Midbrain (tissue), 1 donor: Measurements from ENCODE around the gene SMARCA2.

Source experiments
- DNase-seq: peaks from one replicate; lab custom pipeline; 2025; lab: John Stamatoyannopoulos, UW

Gene SMARCA2

DNA sequence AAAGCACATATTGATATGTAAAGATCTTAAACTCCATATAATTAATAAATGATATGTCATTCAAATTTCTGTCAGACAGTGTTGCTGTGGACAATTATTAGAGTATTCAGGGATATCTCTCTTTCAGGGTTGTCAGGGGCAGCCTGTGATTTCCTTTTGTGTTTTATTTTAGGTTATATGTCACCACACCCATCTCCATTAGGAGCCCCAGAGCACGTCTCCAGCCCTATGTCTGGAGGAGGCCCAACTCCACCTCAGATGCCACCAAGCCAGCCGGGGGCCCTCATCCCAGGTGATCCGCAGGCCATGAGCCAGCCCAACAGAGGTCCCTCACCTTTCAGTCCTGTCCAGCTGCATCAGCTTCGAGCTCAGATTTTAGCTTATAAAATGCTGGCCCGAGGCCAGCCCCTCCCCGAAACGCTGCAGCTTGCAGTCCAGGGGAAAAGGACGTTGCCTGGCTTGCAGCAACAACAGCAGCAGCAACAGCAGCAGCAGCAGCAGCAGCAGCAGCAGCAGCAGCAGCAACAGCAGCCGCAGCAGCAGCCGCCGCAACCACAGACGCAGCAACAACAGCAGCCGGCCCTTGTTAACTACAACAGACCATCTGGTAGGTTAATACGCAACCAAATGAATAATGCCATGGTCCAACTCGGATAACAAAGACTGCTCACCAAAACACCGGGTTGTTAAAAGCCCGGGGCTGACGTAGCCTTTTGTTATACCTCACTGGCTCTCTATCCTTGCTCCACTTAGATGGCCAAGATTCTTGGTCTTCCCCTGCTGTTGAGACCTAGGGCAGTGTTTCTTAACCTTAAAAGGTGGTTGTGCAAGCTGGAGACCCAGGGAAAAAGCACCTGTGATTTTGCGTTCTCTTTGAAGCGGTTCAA, 24.4 kb downstream of the SMARCA2 start:
- DNase-seq: no peak

DNA sequence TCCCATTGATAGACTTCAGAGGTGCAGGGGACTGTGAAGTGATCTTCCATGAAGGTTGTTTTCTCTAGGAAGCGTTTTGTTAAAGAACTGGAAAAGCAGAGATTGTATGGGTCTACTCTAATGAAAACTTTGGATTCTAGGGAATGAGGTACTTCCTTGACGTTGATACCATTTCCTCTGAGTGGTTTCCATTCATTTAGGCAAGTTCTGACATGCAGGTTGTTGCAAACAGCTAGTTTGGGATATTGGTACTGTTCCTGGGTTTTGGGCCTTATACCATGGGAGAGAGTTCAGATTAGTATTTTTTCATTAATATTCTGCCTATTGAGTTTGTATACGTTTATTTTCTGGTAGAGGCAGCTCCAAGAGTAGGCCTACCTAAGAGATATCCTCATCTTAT, 25.7 kb downstream of the SMARCA2 start:
- DNase-seq: no peak

DNA sequence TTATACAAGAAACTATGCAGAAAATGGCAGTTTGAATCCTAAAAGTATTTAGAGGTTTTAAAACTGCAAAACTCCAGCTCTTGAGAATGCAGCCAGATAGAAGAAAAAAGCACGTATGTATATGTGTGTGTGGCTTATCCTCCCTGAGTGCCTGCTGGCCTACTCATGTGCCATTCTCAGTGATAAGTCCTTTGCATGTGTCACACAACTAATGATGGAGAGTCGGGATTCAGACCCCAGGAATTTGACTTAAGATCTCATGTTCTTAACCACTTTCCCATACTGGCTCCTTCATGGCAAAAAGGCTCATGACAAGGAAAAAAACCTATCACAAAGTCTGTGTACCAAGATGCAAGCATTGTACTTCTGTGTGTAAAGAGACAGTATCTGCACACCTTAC, 26.6 kb downstream of the SMARCA2 start:
- DNase-seq: no peak

DNA sequence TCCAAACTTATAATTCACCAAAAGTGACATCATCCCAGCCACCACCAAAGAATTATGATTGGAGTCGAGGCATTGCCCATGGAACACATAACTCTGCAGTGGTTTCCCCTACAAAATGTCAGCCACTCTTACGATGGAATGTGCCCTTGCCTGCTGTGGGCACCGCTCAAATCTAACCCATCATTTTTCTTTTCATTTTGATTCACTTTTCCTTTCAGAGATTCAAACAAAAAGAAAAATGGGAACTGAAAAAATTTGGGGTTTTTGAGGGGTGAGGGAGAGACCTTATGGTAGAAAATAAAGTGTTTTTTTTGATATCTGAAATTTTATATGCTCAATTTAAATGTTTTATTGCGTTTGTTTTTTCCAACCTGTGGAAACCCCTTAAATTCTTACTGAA, 28.1 kb downstream of the SMARCA2 start:
- DNase-seq: no peak

DNA sequence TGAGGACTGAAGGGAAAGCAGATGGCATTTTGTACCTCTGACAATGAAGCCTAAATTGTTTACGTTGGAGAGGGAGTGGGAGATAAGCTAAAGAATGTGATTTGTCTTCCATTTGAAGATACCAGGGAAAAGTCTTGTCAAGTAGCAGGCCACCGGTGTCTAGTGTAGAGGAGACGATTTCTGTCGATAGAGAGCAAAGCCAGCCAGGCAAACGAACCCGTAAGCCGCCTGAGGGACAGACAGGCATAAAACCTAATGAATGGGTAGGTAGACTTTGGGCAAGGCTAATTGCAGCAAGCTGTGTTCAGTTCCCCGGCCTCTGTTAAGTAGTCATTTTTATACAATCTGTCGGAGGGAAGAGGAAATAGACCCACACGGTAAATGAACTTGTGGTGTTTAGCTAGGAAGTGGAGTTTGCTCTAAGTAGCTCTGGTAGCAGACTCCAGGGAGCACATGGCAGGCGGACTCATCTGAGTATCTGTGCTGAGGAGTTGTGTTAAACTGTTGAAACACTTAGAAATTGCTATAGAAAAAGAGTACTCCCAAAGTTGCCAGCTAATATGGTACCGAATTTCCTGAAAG, 28.8 kb downstream of the SMARCA2 start:
- no peak for DNase-seq

DNA sequence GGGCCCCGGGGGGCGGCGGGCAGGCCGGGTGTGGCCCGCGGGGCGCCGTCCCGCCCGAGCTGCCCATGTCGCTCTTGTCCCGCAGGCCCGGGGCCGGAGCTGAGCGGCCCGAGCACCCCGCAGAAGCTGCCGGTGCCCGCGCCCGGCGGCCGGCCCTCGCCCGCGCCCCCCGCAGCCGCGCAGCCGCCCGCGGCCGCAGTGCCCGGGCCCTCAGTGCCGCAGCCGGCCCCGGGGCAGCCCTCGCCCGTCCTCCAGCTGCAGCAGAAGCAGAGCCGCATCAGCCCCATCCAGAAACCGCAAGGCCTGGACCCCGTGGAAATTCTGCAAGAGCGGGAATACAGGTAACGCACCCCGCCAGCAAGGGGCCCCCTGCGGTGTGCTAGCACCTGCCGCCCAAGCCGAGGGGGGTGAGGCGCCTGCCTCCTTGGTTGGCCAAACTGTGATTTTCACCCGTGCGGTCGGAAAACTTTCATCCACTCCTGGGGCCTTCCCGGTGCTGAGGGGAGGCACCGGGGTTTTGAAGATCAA, 32.1 kb downstream of the SMARCA2 start:
- no peak for DNase-seq

DNA sequence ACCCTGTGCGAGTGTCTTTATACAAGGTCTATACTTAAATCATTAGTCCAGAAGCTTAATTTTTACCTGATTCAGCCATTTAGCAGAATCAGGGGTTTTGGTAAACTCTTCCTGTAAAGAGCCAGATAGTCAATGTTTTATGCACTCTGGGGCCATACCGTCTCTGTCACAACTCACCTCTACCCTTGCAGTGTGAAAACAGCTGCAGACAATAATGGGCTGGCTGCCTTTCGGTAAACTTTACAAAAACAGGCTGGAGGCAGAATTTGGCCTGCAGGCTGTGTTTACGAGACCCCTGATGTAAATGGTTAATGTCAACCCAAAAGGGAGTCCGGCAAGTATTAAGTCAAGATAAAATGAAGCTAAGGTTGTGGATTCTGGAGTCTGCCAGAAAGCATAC, 32.8 kb downstream of the SMARCA2 start:
- no peak for DNase-seq

DNA sequence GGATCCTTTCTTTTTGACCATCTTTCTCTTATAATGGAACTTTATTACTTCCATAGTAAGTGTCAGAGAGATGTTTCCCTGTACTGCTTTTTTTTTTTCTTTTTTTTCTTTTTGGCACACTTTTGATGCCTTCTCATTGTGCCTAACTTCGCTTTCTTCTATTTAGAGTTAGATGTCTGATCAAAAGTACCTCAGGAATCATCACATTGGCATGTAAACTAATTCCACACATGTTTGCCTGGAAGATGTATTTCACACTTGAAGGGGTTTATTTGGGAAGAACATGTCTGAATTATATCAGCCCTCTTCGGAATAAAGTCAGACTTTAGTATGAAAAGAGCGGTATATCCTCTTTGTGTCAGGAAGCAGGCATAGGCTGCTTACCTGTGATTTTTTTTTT, 35.1 kb downstream of the SMARCA2 start:
- DNase-seq: no peak

DNA sequence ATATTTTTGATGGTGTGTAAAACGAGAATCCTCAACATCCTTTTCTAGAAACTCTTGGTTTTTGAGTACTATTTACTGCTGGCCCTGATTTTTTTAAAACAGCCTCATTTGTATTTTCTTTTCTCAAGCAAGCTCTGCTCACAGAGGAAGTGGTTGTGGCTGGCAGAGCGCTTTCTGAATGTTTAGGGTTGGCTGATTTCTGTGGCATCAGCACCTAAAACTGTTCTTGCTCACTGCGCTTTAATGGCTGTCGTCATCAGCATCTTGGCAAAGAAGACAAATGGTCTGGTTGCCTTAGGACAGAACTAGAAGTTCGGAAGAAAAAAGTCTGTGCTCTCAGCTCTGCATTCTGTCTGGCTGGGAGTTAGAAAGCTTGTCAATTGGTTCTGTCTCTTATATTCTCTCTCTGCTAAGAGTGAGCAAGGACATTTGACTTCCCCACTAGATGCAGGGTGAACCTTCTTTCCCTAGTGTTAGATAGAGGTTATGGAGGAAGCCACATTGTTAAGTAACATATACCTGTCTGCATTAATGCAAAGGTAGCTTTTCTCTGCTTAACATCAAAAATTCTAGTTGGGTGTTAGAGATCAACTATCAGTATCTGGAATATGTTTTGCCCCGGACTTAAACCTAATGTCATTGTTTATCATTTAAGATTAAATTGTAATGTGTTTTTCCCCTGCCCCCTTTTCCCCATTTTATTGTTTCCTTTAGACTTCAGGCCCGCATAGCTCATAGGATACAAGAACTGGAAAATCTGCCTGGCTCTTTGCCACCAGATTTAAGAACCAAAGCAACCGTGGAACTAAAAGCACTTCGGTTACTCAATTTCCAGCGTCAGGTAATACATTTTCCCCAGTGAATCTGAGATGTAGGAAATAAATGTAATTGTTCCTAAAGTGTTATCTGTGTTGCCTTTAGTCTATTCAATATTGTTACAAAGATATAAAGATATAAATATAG, 39.0 kb downstream of the SMARCA2 start:
- peak; percentile 70 for DNase-seq

DNA sequence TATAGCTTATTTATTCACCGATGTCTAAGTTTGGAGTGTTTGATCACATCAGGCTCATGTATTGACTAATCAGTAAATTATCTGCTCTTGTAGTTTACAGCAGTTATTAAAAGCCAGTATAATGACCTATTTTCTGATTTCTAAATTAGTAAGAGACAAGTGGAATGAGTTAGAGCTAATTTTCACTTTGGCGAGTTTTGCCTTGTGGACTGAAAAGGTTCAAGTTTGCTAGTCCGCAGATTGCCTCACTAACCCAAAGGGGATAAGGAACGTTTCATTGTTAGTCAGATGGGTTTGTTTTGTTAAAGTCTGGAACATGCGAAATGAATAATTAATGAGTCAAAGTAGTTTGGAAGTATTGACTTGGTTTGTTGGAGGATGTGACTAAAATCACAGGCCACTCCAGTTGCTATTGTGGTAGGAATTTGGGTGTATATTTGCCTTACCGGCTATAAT, 40.1 kb downstream of the SMARCA2 start:
- DNase-seq: peak; percentile 18

DNA sequence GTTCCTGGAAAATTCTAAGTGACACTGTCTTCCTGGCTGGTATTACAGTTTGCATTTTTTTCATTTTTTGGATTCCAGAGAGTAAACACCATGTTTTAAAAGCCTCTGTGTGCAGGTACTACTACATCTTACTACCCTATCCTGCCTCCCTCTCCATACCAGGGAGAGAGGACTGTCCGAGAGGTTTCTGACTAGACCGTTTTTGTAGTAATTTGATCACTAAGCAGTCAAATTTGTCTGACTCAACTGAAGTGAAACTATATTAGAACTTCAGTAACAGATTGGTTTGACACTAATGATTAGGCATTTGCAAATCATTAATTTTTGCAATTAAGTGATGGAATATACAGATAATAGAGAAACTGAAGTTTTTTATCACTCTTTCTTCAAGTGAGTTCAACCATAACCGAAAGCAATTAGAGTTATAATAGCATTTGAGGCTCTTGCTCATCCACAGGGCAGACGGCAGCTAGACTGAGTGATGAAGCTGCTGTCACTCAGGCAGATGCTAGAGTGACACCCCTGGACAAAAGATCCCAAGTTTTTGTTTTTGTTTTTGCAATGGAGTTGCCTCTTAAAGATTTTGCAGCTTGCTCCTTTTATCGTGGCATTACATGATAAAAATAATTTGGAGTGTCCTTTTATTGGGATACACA, 44.3 kb downstream of the SMARCA2 start:
- DNase-seq: no peak

DNA sequence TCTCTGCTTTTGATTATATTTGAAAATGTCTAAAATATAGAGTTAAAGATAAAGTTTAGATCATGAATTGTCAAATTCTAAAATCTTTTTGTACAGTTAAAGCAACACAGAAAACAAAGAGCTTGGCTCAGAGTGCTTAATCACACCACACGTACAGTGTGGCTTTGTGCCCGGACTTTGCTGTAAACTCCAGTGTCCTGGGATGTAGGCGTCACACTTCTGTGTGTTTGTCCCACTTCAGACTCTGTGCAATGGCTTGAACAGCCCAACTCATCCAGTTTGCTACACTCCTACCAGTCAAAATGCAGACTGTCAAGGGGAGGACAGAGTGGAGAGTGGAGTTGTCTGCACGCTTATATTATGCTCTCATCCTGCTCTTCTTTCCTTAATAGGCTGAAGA, 45.3 kb downstream of the SMARCA2 start:
- no peak for DNase-seq

DNA sequence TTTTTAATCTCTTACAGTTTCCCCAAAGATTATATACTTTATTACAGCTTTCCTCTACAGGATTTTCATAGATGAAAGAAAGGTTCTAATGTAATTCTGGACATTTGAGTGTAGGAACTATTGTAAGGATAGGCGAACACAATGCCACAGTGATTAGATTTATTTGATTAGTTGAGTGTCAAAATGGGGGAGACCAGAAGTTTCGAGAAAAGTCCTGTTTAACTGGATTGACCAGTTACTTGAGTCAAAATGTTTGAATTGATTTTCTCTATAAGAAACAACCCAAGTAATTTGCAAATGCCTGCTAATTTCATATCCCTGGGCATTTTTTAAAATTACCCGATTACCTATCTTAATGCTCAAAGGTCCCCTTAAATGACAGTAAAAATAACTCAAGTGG, 50.6 kb downstream of the SMARCA2 start:
- DNase-seq: no peak

DNA sequence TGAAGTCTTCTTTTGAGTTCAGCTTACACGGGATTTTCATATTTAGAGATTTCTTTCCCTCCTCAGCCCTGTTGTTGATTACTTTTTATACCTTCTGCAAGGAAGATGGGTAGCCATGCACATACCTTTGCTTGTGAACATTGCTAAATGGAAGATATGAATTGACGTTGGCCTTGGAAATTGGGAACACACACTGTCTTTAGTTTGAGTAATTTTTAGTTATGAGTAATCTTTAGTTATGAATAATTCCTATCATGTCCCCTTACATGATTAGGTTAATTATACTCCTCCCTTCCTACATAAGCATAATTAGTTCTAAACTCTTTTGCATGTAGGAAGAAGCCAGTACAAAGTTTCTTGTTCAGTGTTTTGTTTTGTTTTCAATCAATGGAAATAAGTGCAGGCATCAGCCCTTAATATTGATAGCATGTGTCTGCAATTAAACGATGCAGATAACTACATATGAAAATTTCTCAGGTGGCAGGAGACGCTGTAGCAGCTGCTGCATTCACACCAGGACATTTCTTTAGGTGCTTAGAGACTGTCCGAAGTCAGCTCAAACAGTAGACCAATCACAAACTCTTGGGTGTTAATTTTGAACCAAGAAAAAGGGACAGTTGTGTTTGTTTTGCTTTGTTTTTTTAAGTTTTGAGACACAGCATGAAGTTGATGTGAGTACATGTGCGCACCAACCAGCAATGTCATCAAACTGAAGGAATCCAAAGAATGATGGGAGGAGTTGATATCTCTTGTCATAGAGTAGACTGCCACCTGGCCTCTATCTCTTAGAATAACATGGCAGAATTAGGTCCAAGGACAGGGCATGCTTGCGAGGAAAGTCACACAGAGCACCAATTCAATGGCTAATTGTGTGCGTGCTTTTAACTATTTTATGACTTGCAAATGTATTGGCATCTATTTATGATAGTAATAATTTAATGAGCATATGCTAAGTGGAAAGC, 51.4 kb downstream of the SMARCA2 start:
- no peak for DNase-seq

DNA sequence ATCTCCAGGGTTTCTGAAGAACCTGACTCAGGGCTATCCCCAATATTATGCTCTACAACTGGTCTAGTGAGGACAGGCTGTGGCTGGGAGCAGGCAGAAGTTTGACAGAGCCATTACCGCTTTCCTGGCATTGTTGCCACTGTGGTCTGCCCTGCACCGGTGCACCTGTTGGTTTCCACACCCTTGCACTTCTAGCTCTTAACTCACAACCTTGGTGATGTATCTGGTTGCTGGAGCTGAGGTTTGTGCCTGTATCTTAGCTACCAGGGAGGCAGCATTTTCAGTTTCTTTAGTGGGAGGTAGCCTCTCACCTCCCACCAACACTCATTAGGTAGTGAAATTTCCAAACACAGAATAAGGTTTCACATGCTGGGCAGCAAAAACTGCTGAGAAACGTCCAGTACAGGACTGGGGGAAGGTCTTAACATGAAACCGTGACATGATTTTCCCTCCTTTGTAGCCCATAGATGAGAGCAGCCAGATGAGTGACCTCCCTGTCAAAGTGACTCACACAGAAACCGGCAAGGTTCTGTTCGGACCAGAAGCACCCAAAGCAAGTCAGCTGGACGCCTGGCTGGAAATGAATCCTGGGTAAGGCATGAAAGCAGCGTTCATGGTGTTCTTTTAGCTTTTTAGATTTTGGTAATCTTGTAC, 57.7 kb downstream of the SMARCA2 start:
- no peak for DNase-seq

DNA sequence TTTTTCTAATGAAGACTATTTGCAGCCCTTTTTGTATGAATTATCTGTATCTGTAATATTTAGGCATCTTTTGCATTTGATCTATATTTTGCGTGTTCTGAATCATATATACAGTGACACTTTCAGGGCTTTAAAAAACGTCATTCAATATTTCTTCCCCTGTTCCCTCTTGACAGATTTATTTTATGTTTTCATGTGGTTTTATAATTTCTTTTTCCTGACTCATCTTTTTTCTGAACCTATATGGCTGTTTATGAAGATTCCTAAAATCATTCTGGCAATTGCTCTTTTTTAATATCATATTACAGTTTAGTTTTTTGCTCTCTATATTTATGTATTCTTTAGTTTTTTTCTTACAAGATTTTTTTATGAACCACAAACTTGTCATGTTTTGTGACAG, 67.6 kb downstream of the SMARCA2 start:
- no peak for DNase-seq

DNA sequence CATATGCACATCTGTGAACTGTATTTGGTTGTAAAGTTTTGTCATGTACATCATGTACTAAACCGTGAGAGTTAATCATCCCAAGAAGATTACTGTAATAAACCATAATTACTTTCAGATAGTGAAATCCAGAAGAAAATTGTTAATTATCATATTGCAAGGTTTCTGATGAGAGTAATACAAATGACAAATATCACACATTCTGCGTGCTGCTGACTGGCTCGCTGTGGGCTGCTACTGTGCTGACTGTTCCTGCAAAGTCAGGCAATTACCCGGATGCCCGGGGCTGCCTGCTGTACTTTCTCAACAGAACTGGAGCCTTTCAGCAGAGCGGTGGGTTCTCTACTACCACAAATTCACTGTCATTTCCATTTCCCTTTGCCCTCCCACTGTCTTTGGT, 68.3 kb downstream of the SMARCA2 start:
- no peak for DNase-seq

DNA sequence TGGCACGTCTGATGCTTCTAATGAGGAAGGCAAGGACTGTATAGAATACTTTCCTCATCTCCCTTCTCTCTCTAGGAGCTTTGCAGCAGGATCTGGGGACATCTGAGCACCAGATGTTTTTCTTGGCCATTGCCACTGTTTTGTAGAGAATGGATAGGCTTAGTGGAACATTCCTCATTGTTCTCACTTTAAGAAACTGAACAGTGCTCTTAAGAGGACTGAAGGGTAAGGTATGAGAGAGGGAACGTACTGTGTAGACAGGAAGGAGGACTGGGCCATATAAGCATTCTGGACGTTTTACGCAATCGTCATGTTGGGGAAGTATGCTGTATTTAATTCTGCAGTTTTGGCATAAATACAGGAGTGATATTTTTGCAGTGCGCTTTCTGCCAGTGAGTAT, 70.6 kb downstream of the SMARCA2 start:
- DNase-seq: no peak

DNA sequence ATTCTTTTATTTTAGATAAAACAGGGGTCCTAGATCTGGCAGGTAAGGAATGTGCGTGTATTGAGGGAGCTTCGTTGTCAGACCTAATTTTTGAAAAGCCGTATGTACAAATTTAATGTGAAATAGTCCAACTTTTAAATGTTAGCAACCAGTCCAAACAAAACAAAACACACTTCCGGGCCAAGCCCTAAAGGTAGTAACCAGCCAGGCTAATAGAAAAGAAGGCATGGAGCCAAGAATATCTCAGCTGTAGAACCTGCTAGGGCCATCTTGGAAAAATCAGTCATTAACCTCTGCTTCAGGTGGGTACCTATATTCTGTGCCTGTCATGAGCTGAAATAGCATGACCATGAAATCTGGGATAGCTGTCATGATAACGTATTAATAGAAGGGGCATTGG, 71.0 kb downstream of the SMARCA2 start:
- no peak for DNase-seq

DNA sequence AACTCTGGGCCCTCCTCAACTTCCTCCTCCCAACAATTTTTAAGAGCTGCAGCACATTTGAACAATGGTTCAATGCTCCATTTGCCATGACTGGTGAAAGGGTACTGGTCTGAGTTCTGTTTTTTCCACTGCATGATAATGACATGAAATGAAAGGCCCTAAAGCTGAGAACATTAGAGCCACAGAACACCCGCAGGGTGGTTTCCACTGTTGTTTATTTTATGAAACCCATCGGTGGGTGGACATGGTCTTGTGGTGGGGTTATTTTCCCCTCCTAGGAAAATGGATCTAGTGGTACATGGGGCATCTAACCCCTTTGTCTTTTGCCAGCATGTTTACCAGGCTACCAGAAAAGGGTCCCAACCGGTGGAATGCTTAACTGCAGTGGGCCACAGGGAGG, 71.8 kb downstream of the SMARCA2 start:
- no peak for DNase-seq
